ENCODE results near the gene SRP14.
A peak's percentile ranks its signal among the peaks of the same experiment; 100 is the strongest.

SRP14 gene

GRCh38 chr15:40067921-40068624 is 29.1 kb upstream of the SRP14 start:
- no peak for DNase-seq

DNA sequence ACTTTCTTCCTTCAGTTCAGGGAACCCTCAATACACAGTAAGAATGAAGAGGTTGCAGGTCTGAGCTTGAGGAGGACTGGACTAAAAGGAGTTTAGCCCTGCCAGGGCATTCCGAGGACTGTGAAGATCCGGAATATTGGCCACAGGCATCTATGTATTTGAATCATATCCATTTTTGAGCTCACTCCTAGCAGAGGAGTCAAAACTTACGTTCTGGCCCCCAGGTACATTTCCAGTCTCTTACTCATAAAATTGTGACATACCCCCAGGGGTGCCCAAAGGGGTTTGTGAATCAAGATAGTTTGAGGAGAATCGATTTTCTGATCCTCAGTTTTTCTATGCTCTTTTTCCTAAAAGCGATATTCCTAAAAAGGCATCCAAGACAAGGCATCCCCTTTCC is 27.6 kb upstream of the SRP14 start:
- no peak for DNase-seq

DNA sequence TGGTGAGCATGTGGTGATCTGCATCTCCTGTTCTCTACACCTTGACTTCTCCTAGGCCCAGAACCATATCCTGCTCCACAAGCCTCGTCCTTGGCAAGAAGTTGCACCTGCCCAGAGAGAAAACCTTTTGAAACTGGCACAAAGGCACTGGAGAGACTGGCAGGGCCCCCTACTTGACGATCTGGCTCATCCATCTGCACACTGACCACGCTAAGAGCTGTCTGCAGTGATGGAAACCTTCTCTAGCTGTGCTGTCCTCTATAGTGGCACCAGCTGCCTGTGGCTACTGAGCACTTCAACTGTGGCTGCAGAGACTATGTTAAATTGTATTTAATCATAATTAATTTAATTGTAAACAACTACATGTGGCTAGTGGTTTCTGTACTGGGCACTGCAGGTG is 26.2 kb upstream of the SRP14 start:
- DNase-seq, result peak in 1 of 14 donors; percentile 54

GRCh38 chr15:40064231-40064894 is 25.4 kb upstream of the SRP14 start:
- no peak for DNase-seq

DNA sequence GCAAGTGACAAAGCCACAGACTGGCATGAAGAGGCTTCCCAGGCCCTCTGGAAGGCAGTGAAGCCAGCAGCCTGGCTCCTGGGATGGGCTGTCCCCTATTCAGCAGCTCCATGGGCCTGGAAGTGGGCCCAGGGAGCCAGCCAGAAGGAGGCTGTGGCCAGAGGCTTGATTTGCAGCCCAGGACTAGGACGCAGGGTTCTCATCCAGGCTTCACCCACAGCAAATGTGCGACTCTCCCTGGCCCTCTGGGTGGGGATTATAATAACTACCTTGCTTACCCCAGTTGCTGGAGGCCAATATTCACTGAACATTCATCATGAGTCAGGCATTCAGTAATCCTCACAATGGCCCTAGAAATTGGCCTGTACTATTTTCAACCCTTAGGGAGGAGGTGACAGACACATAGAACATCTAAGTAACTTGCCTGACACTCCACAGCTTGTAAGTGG is 24.6 kb upstream of the SRP14 start:
- DNase-seq, result peak in 10 of 14 donors; percentile 13 to 78 (median 55)

- DNase-seq, result no peak
These were observed 24.0 kb upstream of the SRP14 start for GRCh38 chr15:40062816-40063562.

- DNase-seq, result no peak
These were observed 22.4 kb upstream of the SRP14 start for GRCh38 chr15:40061212-40061901.

DNA sequence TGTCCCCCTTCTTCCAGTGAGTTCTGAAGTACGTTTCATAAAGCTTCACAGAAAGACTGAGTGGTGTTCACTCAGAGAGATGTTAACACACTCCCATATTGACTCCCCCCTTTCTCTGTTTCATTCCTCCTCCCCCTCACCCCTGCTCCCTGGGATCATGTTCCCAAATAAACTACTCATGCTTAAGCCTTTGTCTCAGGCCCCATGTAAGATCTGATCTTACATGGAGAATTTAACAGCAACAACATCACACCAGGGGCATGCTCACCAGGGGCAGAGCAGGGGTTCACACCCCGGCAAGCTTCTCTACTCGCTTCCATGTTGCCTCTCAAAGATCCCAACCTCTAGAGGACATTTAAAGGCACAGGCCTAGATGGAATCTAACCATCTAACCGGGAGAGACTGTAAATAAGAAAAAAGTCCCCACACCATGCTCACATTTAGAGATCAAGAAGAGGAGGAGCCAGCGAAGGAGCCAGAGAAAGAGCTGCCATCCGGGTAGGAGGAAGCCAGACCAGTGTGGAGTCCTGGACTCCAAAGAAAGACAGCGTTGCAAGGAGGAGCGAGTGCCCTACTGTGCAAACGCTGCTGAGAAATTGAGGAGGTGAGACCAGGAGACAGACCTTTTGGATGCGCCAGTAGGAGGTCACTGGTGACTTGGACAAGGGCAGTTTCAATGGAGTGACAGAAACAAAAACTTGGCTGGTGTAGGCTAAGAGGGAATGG is 21.4 kb upstream of the SRP14 start:
- DNase-seq, result no peak

GRCh38 chr15:40059821-40060220 is 20.8 kb upstream of the SRP14 start:
- no peak for DNase-seq

DNA sequence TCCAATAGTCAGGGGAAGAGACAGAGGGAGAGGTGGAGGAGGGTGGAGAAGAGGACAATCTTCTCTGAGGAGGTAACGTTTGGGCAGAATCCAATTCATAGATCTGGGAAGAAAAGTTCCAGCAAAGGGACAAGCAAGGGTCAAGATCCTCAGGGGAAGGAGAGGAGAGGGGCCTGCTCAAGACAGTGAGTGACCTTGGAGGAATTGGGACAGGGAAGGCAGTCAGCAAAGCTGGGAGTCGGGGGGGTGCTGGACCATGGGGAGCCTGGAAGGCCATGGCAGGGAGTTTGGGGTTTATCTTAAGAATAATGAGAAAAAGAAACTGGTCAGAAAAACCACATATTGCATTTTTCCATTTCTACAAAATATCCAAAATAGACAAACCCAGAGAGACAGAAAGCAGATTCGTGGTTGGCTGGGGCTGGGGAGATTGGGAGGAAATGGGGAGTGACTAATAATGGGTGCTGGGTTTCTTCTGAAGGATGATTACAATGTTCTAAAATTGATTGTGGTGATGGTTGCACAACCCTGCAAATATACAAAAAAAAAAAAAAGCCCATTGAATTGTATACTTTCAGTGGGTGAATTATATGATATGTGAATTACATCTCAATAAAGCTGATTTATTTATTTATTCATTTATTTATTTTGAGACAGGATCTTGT is 19.6 kb upstream of the SRP14 start:
- no peak for DNase-seq

GRCh38 chr15:40055576-40056293 is 16.8 kb upstream of the SRP14 start:
- DNase-seq, result peak in 2 of 14 donors; percentile 29 to 55

DNA sequence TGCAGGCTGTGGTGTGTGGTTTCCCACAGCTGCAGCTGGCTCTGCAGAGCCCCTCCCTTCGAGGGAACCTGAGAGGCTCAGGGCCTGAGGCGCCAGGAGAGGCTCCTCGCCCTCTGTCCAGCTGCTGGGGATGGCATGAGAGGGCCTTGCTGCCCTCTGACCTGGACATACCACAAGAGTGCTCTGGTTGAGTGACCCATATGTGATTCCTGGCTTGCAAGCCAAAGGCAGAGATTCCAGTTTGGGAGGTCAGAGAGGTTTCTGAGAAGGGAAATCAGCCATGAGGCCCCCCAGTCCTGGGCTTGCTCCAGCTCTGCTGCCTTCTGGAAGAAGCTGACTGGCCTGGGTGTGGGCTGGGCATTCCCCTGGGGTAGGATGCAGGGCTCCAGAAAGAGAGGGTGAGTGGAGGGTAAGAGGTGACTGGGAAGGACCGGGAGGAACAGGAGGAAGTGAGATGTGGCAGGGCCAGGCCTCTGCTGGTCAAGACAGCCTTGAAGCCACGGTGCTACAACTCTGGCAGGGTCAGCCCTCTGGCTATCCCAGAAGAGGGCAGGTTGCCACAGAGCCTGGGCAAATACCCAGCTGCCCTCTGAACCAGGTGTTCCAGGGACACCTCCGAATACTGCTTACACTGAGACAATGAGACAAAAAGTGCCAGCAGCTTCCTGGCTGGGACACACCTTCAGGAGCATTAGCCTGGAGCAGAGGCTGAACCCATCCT is 16.0 kb upstream of the SRP14 start:
- DNase-seq, result no peak

DNA sequence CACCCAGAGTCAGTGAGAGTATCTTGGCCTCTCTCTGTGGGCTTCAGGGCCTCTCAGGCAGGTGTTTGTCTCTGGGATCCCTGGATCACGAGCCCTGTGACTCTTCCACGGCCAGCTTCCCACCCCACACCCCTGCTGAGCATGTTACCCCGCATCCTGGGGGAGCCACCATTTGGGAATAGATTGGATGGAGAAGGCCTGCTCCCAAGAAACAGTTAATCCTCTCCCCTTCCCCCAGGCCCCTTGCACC is 15.5 kb upstream of the SRP14 start:
- DNase-seq, result no peak

GRCh38 chr15:40053831-40054604 is 15.0 kb upstream of the SRP14 start:
- DNase-seq, result no peak

- no peak for DNase-seq
These were observed 14.3 kb upstream of the SRP14 start for GRCh38 chr15:40053079-40053830.

DNA sequence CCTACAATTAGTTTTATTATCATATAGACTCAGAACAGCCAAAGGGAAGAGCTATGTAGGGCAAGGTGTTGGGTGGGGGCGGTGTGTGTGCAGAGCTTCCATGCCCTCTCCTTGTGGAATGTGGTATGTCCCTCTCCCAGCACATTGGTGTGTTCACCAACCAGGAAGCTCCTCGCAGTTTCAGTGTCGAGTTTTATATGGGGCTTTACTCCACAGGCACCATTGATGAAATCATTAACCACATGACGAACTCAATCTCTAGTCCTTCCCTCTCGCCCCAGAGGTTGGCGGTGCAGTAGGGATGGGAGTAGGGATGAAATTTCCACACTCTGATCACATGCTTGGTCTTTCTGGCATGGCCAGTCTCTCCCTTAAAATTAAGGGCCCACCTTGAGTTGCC is 13.6 kb upstream of the SRP14 start:
- no peak for DNase-seq

- DNase-seq, result no peak
These were observed 12.8 kb upstream of the SRP14 start for GRCh38 chr15:40051616-40052415.
